ENCODE data around the gene PTPN3.

The PTPN3 gene

GRCh38 chr9:109460576-109460975 lies 37.5 kb downstream of the PTPN3 start:
- no peak overlapping the region for H3K9ac ChIP-seq
- peaks cover 17% of the 10 kb centered on the region for H3K4me1 ChIP-seq (ENCODE audit: low read depth, poor library complexity, severe bottlenecking)
- no peaks in the 10 kb centered on the region for H4K20me1 ChIP-seq (ENCODE audit: insufficient read depth)
- H3K4me2 ChIP-seq = no peak overlapping the region
- no peak overlapping the region for H3K27ac ChIP-seq
- H3K4me3 ChIP-seq (IDR thresholded peaks at IDR 0.05; ENCODE audit: insufficient read depth, low read depth, low read length) = no peak overlapping the region
- no peaks in the 10 kb centered on the region for H3K27me3 ChIP-seq (ENCODE audit: insufficient read depth, low read depth)
- H3K79me2 ChIP-seq (ENCODE audit: insufficient read depth, low read depth) = no peaks in the 10 kb centered on the region
- no peak for TF ChIP-seq CTCF (conservative IDR thresholded peaks at IDR 0.05; ENCODE audit: low read depth, low read length)
- H2AFZ ChIP-seq (ENCODE audit: low read depth) = no peak overlapping the region
- H3K36me3 ChIP-seq (ENCODE audit: insufficient read depth) = no peaks in the 10 kb centered on the region

DNA sequence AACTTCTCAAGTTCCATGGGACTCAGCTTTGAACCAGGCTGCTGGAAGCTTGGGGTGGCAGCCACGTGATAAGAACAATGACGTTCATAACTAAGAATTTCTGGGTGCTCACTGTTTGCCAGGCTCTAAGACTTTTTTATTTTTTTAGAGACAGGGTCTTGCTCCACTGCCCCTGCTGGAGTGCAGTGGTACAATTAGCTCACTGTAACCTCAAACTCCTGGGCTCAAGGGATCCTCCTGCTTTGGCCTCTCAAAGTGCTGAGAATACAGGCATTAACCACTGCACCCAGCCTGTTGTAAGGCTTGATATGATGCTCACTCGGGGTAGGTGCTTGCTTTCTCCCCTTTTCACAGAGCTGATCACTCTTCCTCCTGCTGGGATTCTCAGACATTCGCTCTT lies 38.7 kb downstream of the PTPN3 start:
- no peak for TF ChIP-seq CTCF (conservative IDR thresholded peaks at IDR 0.05; ENCODE audit: low read depth, low read length)
- Histone ChIP-seq H3K36me3 (ENCODE audit: insufficient read depth) (no peaks in the 10 kb centered on the region), H3K27me3 (ENCODE audit: insufficient read depth, low read depth) (no peaks in the 10 kb centered on the region), H3K4me3 (IDR thresholded peaks at IDR 0.05; ENCODE audit: insufficient read depth, low read depth, low read length) (no peak overlapping the region), H3K4me1 (ENCODE audit: low read depth, poor library complexity, severe bottlenecking) (peaks cover 13% of the 10 kb centered on the region), H2AFZ (ENCODE audit: low read depth) (no peak overlapping the region), H3K79me2 (ENCODE audit: insufficient read depth, low read depth) (no peaks in the 10 kb centered on the region), H3K4me2 (no peak overlapping the region), H4K20me1 (ENCODE audit: insufficient read depth) (no peaks in the 10 kb centered on the region), H3K27ac (no peak overlapping the region), H3K9ac (no peak overlapping the region)

GRCh38 chr9:109458453-109459211 lies 39.5 kb downstream of the PTPN3 start:
- no peak overlapping the region for H3K4me3 ChIP-seq (IDR thresholded peaks at IDR 0.05; ENCODE audit: insufficient read depth, low read depth, low read length)
- no peaks in the 10 kb centered on the region for H3K27me3 ChIP-seq (ENCODE audit: insufficient read depth, low read depth)
- H3K36me3 ChIP-seq (ENCODE audit: insufficient read depth) = no peaks in the 10 kb centered on the region
- H3K79me2 ChIP-seq (ENCODE audit: insufficient read depth, low read depth) = no peaks in the 10 kb centered on the region
- peaks cover 5% of the 10 kb centered on the region for H3K4me1 ChIP-seq (ENCODE audit: low read depth, poor library complexity, severe bottlenecking)
- no peak overlapping the region for H2AFZ ChIP-seq (ENCODE audit: low read depth)
- no peak overlapping the region for H3K4me2 ChIP-seq
- TF ChIP-seq CTCF (conservative IDR thresholded peaks at IDR 0.05; ENCODE audit: low read depth, low read length) = no peak
- no peaks in the 10 kb centered on the region for H4K20me1 ChIP-seq (ENCODE audit: insufficient read depth)
- no peak overlapping the region for H3K27ac ChIP-seq
- no peak overlapping the region for H3K9ac ChIP-seq

DNA sequence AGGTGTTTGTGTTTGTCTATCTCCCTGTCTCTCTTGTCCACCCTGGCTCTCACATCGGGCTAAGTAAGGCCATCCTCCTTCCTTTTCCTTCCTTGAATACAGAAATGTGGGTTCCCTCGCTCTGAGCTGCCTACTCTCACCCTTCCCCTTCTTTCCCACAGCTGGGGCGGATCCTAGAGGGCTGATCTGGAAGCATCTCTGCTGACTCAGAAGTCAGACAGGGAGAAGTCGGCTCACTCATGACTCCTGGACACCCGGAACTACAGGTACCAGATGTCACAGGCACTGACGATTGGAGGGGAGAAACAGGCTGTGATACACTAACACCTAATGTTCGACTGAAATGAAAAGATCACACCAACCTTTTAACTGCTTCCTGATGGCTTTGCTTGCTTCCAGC lies 41.3 kb downstream of the PTPN3 start:
- no peak for TF ChIP-seq CTCF (conservative IDR thresholded peaks at IDR 0.05; ENCODE audit: low read depth, low read length)
- H3K4me2 ChIP-seq = no peak overlapping the region
- no peaks in the 10 kb centered on the region for H3K36me3 ChIP-seq (ENCODE audit: insufficient read depth)
- H4K20me1 ChIP-seq (ENCODE audit: insufficient read depth) = no peaks in the 10 kb centered on the region
- no peak overlapping the region for H3K4me3 ChIP-seq (IDR thresholded peaks at IDR 0.05; ENCODE audit: insufficient read depth, low read depth, low read length)
- no peaks in the 10 kb centered on the region for H3K4me1 ChIP-seq (ENCODE audit: low read depth, poor library complexity, severe bottlenecking)
- H2AFZ ChIP-seq (ENCODE audit: low read depth) = no peak overlapping the region
- H3K27me3 ChIP-seq (ENCODE audit: insufficient read depth, low read depth) = no peaks in the 10 kb centered on the region
- H3K79me2 ChIP-seq (ENCODE audit: insufficient read depth, low read depth) = no peaks in the 10 kb centered on the region
- H3K9ac ChIP-seq = no peak overlapping the region
- H3K27ac ChIP-seq = no peak overlapping the region
